ACC112 (cell line): ENCODE data around the gene RAB21.
"Not testable (repeated sequence)": the region's sequence is repeated elsewhere in the genome, so short reads cannot be mapped to it uniquely, and the experiment has no call there.

Source experiments
- H2AFZ ChIP-seq: fragments of 200-600 bp; sonication (generic); one replicate; pipeline ENCODE4 v1.6.0; 2017; ENCODE audit warnings: antibody characterized with exemption, low read length; ENCODE audit not compliant: unreplicated experiment
- H3K27ac ChIP-seq: fragments of 200-600 bp; sonication (generic); 2 replicates; pipeline ENCODE4 v1.5.1; 2014; ENCODE audit warnings: low read depth, mild to moderate bottlenecking, antibody characterized with exemption, low read length, moderate library complexity
- H3K27me3 ChIP-seq: fragments of 200-600 bp; sonication (generic); 2 replicates; pipeline ENCODE4 v1.6.1; 2014; ENCODE audit warnings: mild to moderate bottlenecking, antibody characterized with exemption, low read length, moderate library complexity, mixed read lengths; ENCODE audit not compliant: insufficient read depth
- H3K36me3 ChIP-seq: fragments of 200-600 bp; sonication (generic); 2 replicates; pipeline ENCODE4 v1.6.1; 2016; ENCODE audit warnings: mild to moderate bottlenecking, antibody characterized with exemption, low read length, moderate library complexity, mixed read lengths; ENCODE audit not compliant: insufficient read depth
- H3K4me1 ChIP-seq: fragments of 200-600 bp; sonication (generic); one replicate; pipeline ENCODE4 v1.6.1; 2016; ENCODE audit warnings: low read length, mixed read lengths; ENCODE audit not compliant: insufficient read depth, unreplicated experiment, control insufficient read depth
- H3K4me3 ChIP-seq: fragments of 200-600 bp; sonication (generic); 2 replicates; pipeline ENCODE4 v1.5.1; 2014; ENCODE audit warnings: mild to moderate bottlenecking, low read depth, low read length
- H3K79me2 ChIP-seq: fragments of 200-600 bp; sonication (generic); one replicate; pipeline ENCODE4 v1.6.0; 2016; ENCODE audit warnings: low read length; ENCODE audit not compliant: control insufficient read depth, unreplicated experiment, insufficient read depth

Gene RAB21

DNA sequence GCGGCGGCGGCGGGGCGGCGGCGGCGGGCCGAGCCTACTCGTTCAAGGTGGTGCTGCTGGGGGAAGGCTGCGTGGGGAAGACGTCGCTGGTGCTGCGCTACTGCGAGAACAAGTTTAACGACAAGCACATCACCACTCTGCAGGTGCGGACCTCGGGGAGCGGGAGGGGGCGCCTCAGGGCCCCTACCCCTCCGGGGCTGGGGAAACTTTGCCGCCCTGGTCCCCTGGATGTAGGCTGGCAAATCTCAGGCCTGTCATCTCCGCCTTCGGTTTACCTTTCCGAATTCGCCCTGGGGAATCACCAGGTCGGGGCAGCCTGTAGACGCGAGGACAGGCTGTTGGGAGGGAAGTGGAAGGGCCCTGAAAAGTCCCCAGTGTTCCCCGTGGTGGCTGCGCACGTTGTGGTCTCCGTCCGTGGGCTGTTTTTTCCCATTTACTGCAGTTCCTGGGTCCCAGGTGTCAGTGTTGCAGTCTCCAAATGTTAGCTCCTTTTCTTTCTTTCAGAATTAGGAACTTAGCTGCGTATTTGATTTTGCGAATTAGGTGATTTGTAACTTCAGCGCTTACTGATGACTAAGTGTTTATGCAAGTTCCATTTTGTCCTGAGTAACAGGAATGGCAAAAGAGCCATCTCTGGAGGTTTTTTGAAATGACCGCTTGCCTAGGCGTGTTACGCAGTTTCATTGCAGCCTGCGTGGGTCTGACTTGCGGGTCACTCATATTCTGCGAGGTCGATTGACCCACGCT is 656 bp downstream of the RAB21 start:
- Histone ChIP-seq H3K27ac (peak overlapping the region; percentile 73), H3K36me3 (peaks cover 35% of the 10 kb centered on the region), H3K4me1 (peaks cover 8% of the 10 kb centered on the region), H2AFZ (peak overlapping the region; percentile 81), H3K27me3 (peaks cover 15% of the 10 kb centered on the region), H3K79me2 (peaks cover 56% of the 10 kb centered on the region), H3K4me3 (peak overlapping the region; percentile 93)

DNA sequence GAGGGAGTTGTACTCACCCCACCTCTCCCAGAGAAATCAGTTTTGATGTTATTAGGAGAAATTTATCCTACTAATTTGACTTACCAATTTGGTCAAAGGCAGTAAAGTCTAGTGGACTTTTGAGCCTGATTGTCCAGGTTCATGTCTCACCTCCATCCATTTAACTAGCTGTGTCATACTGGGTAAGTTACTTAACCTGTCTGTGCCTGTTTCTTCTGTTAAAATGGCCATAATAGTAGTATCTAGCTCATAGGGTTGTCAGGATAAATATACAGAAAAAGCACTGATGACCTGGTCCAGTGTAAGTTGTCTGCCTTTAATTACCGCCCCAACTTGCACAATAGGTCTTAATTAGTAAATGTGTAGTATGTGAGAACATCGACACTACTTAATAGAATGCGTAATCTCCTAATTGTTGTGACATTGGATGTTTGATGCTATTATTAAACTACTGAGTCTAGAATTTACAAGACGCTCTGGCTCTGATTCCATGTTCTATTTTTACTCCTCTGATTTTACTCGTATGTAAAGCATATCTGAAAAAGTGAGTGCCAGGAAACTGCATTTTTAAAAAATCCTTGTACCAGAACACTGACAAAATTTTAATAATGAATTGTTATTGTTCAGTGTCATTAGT is 1.5 kb downstream of the RAB21 start:
- Histone ChIP-seq H3K4me1 (peaks cover 8% of the 10 kb centered on the region), H3K36me3 (peaks cover 41% of the 10 kb centered on the region), H3K79me2 (peaks cover 64% of the 10 kb centered on the region), H2AFZ (no peak overlapping the region), H3K4me3 (peak overlapping the region; percentile 93), H3K27me3 (peaks cover 8% of the 10 kb centered on the region), H3K27ac (peak overlapping the region; percentile 73)

DNA sequence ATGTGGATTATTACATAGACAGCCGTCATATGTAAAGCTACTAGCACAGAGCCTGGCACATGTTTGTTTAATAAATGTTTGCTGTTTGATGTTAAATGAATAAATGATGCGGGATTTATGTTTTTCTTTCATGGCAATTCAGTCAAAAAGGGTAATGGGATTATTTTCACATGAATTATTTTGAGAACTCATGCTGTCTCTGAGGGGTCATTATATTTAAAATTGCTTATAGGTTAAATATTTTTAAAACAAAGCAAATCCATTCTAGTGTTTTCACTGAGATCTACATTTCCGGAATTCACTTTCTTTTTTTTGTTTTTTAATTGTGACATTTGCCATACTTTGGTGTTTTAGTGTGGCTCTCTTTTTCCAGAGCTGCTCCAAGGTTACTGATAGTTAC is 5.3 kb downstream of the RAB21 start:
- Histone ChIP-seq H3K27me3 (no peaks in the 10 kb centered on the region), H3K4me3 (no peak overlapping the region), H2AFZ (no peak overlapping the region), H3K27ac (no peak overlapping the region), H3K36me3 (peaks cover 45% of the 10 kb centered on the region), H3K79me2 (peaks cover 93% of the 10 kb centered on the region), H3K4me1 (peaks cover 8% of the 10 kb centered on the region)

DNA sequence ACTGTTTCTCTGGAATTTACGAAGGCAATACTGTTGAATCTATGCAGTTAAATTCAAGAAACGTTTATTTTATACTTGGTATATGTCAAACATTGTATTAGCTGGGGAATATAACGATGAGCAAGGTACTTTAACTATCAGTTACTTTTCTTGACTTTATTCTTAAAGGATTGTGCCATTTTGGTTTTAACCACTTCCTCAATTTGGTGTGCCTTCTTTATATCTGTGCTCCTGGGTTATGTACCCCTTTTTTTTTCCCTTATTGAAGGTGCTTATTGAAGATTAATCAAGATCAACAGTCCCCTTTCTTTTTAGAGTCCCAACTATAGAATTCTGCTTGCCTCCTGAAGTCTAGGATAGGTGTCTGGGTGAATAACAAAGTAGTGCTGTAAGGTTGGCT is 5.8 kb downstream of the RAB21 start:
- H3K36me3 ChIP-seq, result peaks cover 45% of the 10 kb centered on the region
- no peak overlapping the region for H3K4me3 ChIP-seq

DNA sequence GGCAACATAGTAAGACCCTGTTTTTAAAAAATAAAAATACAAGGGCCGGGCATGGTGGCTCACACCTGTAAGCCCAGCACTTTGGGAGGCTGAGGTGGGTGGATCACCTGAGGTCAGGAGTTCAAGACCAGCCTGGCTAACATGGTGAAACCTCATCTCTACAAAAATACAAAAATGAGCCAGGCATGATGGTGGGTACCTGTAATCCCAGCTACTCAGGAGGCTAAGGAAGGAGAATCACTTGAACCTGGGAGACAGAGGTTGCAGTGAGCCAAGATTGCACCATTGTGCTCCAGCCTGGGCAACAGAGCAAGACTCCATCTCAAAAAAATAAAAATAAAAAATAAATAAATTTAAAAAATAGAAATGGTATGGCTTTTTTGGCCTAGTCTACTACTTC is 6.7 kb downstream of the RAB21 start:
- Histone ChIP-seq H3K36me3 (peaks cover 45% of the 10 kb centered on the region), H3K79me2 (peaks cover 92% of the 10 kb centered on the region)
- not testable (repeated sequence) for H2AFZ ChIP-seq, H3K27ac ChIP-seq, H3K27me3 ChIP-seq, H3K4me3 ChIP-seq, H3K4me1 ChIP-seq

More for the DNA sequence above, 5.8 kb downstream of the RAB21 start:
- no peak overlapping the region for H3K27ac ChIP-seq
- peaks cover 8% of the 10 kb centered on the region for H3K4me1 ChIP-seq
- H2AFZ ChIP-seq, result no peak overlapping the region
- H3K79me2 ChIP-seq, result peaks cover 93% of the 10 kb centered on the region
- no peaks in the 10 kb centered on the region for H3K27me3 ChIP-seq

DNA sequence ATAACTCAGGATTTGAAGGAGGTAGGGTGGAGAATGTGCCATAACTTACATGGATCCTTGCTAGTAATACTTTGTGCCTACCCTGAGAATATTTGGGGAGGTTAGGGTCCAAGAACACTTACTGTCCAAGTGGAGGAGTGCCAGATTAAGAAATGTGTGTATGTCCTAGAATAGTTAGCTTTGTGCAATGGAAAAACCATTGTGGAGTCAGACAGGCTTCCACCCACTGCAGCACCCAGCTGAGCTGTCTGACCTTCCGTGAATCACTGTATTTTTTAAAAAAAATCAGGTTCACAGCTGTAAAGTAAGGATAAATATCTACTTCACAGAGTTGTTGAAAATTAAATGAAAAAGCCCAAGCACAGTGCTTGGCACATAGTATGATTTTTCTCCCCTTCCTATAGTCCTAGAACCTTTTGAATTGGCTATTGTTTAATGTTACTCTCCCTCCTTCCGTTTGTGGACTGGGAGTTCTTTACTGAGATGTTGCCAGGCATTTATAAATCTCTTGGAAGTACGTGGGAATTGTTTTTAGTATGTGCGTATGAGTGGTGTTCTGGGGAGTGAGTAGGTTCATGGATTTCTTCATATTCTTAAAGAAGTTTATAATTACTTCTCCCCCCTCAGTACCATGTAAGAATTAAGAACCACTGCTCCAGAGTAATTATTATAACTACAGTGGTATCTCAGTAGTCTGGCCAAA is 9.2 kb downstream of the RAB21 start:
- Histone ChIP-seq H3K4me1 (no peaks in the 10 kb centered on the region), H3K4me3 (no peak overlapping the region), H3K79me2 (peaks cover 92% of the 10 kb centered on the region), H2AFZ (no peak overlapping the region), H3K36me3 (peaks cover 25% of the 10 kb centered on the region), H3K27me3 (no peaks in the 10 kb centered on the region), H3K27ac (no peak overlapping the region)

DNA sequence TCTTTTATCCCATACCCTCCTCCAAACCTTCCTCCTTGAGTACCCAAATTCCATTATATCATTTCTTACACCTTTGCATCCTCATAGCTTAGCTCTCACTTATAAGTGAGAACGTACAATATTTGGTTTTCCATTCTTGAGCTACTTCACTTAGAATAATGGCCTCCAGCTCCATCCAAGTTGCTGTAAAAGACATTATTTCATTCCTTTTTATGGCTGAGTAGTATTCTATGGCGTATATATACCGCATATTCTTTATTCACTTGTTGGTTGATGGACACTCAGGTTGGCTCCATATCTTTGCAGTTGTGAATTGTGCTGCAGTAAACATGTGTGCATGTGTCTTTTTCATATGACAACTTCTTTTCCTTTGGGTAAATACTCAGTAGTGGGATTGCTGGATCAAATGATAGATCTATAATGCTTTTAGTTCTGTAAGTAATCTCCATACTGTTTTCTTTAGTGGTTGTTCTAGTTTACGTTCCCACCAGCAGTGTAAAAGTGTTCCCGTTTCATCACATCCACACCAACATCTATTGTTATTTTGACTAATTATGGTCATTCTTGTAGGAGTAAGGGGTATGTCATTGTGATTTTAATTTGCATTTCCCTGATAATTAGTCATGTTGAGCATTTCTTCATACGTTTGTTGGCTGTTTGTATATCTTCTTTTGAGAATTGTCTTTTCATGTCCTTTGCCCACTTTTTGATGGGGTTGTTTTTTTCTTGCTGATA is 10.1 kb downstream of the RAB21 start:
- H3K36me3 ChIP-seq, result peaks cover 15% of the 10 kb centered on the region
- H3K4me1 ChIP-seq, result no peaks in the 10 kb centered on the region
- no peaks in the 10 kb centered on the region for H3K27me3 ChIP-seq
- no peak overlapping the region for H3K4me3 ChIP-seq
- peaks cover 87% of the 10 kb centered on the region for H3K79me2 ChIP-seq
- no peak overlapping the region for H3K27ac ChIP-seq
- no peak overlapping the region for H2AFZ ChIP-seq

DNA sequence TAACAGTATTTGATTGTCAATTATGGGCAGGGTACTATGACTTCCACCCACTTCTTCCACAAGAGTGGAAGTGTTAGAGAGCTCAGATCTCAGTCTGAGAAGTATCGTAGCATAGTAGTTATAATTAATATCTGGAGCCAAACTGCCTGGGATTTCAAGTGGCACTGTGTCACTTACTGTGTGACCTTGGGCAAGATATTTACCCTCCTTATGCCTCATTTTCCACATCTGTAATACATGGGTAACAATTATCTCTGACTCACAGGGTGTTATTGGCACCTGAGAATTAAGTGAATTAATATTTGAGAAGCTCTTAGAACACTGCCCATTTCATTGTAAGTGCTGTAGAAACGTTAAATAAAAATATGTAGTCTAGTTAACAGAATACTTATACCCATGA is 11.5 kb downstream of the RAB21 start:
- peaks cover 5% of the 10 kb centered on the region; the same call in 1 of the 2 replicates for H3K36me3 ChIP-seq
- no peak overlapping the region for H3K27ac ChIP-seq
- no peak overlapping the region for H3K4me3 ChIP-seq
- peaks cover 76% of the 10 kb centered on the region for H3K79me2 ChIP-seq
- H3K4me1 ChIP-seq, result no peaks in the 10 kb centered on the region
- no peak overlapping the region for H2AFZ ChIP-seq
- H3K27me3 ChIP-seq, result no peaks in the 10 kb centered on the region

DNA sequence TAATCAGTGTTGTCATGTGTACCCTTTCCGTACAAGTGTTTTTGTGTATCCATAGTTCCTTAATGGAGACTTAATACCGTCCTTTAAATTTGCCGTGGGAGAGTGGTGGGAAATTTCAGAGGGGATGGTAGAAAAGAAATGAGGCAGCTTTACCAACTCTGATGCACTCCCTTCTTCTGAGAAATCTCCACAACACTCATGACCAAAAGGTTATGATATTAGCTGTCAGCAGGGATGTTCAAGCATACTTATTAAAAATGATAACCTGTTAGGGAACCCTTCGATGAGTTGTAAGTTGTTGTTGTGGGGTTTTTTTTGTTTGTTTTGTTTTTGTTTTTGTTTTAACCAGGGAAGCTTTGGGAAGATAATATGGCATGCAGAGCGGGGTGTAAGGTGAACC is 12.5 kb downstream of the RAB21 start:
- Histone ChIP-seq H3K36me3 (peaks cover 9% of the 10 kb centered on the region; the same call in 1 of the 2 replicates), H3K79me2 (peaks cover 71% of the 10 kb centered on the region), H3K4me1 (no peaks in the 10 kb centered on the region), H2AFZ (no peak overlapping the region), H3K27ac (no peak overlapping the region), H3K4me3 (no peak overlapping the region), H3K27me3 (no peaks in the 10 kb centered on the region)

DNA sequence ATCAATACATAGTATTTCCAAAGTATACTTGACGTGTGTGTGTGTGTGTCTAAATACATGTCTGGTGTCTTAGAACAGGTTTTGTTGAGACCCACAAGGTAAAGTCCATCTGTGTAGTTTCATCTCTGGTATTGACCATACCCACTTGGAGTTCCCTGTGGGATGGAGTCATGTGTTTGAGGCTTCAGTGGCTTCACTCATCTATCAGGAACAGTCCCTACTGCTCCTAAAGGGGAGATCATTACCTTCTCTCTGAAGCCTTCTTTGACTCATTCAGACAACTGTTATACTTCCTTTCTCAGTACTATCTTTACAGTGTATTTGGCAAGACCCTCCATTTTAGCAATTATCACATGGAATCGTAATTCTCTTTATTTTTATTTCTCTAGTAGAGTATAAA is 14.2 kb downstream of the RAB21 start:
- Histone ChIP-seq H2AFZ (no peak overlapping the region), H3K4me3 (no peak overlapping the region), H3K4me1 (no peaks in the 10 kb centered on the region), H3K27ac (no peak overlapping the region), H3K36me3 (peaks cover 8% of the 10 kb centered on the region; the same call in 1 of the 2 replicates), H3K27me3 (no peaks in the 10 kb centered on the region), H3K79me2 (peaks cover 56% of the 10 kb centered on the region)
